ENCODE data around the gene SPECC1. TPM values are rescaled to one million over a fixed set of nuclear protein-coding genes. Genes with fewer than 3 reads are reported as not detected.

Gene SPECC1, protein sequence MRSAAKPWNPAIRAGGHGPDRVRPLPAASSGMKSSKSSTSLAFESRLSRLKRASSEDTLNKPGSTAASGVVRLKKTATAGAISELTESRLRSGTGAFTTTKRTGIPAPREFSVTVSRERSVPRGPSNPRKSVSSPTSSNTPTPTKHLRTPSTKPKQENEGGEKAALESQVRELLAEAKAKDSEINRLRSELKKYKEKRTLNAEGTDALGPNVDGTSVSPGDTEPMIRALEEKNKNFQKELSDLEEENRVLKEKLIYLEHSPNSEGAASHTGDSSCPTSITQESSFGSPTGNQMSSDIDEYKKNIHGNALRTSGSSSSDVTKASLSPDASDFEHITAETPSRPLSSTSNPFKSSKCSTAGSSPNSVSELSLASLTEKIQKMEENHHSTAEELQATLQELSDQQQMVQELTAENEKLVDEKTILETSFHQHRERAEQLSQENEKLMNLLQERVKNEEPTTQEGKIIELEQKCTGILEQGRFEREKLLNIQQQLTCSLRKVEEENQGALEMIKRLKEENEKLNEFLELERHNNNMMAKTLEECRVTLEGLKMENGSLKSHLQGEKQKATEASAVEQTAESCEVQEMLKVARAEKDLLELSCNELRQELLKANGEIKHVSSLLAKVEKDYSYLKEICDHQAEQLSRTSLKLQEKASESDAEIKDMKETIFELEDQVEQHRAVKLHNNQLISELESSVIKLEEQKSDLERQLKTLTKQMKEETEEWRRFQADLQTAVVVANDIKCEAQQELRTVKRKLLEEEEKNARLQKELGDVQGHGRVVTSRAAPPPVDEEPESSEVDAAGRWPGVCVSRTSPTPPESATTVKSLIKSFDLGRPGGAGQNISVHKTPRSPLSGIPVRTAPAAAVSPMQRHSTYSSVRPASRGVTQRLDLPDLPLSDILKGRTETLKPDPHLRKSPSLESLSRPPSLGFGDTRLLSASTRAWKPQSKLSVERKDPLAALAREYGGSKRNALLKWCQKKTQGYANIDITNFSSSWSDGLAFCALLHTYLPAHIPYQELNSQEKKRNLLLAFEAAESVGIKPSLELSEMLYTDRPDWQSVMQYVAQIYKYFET
- 31.3 and 36.0 TPM in 2 replicates for total RNA-seq

DNA sequence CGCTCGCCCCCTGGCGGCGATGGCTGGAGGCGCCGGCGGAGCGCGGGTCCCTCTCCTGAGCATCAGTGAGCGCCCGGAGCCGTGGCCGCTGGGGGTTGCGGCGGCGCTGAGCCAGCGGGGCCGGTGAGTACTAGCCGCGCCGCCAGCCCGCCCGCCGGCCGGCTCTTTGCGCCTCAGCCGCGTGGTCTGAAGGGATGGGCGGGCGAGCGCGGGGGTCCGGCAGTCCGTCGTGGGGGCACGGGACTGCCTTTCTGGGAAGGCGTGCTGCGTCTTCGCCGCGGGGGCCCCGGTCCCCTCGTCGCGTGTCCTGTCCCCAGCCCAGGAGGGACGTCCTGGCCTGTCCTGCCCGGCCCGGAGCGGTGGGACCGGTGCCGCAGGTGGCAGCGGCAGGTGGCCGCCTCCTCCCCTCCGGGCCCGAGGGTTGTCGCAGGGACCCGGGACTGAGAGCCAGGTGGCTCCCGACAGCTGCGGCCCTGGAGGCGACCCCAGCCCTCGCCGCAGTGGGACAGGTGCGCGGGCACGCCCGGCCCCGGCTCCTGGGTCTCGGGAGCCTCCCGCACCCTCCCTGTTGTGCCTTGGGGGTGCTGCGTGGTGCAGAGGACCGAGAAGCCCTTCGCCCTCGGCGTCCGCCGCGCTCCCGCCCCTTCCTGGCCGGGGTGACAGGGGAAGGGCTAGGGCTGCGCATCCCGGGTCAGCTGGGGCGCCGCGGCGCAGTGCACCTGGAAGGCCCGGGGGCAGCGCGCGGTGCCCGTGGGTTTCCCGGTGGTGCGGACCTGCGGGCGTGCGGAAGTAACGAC lies at the start of gene SPECC1:
TSS of gene SPECC1 (plus strand) at position 58 of the 797 bp plus-strand sequence. CDS start 87,293 bp downstream, outside the sequence.

DNA sequence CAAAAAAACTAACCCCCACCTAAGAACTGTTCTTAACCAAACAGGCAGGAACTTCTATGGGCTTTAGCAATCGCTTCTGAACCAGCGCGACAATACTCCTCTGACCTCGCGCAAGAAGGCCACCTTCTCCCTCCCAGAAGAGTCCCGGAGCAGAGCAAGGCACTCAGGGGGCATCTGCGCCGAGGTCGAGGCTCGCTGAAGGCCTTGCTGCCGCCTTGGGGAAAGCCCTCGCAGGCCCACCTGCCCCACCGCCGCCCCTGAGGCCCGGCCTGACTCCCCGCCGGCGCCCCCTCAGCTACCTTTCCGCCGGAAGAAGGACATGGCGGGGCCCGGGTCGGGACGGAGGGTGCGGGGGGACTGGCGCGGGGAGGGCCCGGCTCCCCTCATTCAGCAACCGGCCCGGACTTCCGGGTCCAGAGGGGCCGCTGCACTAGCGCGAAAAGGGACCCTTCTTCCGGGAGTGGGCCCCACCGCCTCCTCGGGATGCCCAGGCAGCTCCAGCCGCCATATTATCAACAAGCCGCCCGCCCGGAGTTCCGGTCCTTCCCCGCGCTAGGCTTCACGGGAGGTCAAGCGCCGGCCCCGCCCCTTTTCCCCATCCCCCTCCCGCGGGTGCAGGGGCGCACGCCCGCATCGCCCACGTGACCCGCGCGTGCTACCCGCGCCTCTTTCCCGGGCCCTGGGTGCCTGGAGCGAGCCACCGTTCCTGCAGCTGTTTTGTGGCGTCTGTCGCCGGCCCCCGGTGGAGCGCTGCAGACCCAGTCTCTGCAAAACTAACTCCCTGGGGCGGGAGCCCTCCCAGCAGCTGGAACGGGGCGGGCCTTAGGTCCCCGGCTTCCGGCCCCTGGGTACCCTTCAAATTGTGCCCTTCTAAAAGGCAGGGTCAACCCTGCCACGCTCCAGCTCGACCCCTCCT lies 31.6 kb upstream of the SPECC1 start, which contains the start of gene AKAP10:
TSS of gene AKAP10 (minus strand) at position 536 of the 916 bp plus-strand sequence. CDS start at position 387, 149 bp downstream.

Other genes with a start within 250 kb of the SPECC1 start
- gene ULK2, start 141.4 kb upstream of the SPECC1 start, total RNA-seq: 10.4 and 11.9 TPM in 2 replicates
- gene AKAP10, start 31.5 kb upstream of the SPECC1 start, total RNA-seq: 13.0 and 13.3 TPM in 2 replicates

Measured in cardiac ventricle fibroblast (primary cell).